ENCODE measurements around the gene SIAH2.

SIAH2 gene

DNA sequence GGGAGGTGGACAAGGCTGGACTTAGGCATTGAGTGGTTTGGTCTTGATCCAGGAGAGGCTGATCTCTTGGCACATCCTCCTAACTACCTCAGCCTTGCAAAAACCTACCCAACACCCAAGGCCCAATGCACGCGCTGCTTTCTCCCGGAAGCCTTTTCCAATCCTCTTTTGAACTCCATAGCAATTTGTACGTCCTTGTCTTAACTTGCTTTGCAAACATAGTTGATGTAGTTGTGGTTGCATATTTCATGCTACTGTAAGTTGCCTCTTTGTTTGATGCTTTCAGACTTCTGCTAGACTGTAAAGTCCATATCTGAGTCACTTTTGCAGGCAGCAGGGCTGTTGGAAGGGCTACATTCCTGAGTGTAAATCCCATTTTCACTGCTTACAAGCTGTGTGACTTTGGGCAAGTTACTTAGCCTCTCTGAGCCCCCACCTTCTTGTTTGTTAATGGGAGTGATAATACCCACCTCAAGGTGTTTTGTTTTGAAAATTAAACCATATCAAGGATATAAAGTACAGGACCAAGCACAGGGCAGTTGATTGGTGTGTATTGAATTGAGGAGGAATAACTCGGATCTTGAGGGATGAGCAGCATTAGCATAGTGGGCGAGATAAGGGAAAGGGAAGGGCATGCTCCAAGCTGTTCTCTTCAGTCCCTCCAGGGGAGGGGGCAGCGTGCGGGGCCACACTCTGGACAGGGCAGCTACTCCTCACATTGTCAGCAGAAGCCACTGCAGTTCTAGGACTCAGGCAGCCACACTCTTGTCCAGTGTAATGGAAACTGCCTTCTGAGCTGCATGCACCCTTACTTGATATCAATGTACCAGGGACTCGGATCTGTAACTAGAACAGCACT, 28.8 kb downstream of the SIAH2 start:
- H3K4me3 ChIP-seq (ENCODE audit: insufficient read depth, low read depth, low read length), result no peak overlapping the region
- 92 to 94% methylated on average over 9 of the region's 9 CpGs for WGBS, 2 experiments

DNA sequence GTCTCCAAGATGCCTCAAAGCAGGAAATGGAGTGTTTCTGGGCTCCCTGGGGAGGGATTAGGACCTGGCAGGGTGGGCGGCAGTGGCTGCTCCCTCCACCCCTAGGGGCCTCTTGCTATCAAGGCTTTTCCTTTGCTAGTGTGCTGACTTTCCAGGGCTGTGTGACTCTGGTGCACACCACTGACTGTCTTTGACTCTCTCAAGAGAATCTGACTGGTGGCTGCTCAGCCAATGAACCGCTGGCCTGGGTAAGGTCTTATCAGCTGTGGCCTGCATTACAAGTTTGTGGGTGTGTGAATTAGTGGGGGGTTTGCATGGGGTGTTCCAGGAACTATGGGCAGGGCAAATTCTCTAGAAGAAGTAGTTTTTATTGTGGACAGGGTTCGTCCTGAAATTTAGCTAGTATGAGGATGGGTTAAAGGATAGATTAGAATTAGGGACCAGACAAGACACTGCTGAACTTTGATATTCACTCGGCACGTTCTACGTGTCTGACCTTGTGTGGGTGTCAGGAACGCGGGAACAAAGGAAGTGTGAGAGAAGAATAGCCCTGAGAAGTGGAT, 29.5 kb downstream of the SIAH2 start:
- no peaks in the 10 kb centered on the region for H3K36me3 ChIP-seq (ENCODE audit: control insufficient read depth, insufficient read depth, low read length)
- no peaks in the 10 kb centered on the region for H3K4me1 ChIP-seq (ENCODE audit: control insufficient read depth, insufficient read depth, low read length)
- H3K27me3 ChIP-seq (ENCODE audit: control insufficient read depth, insufficient read depth, low read length, poor library complexity, severe bottlenecking), result no peaks in the 10 kb centered on the region
- WGBS, 2 experiments, result 81 to 84% methylated on average over 8 of the region's 8 CpGs
- no peaks in the 10 kb centered on the region for H3K9me3 ChIP-seq (ENCODE audit: control insufficient read depth, low read length)
- no peak overlapping the region for H3K4me3 ChIP-seq (ENCODE audit: insufficient read depth, low read depth, low read length)
- H3K27ac ChIP-seq (ENCODE audit: insufficient read depth, low read depth, low read length, poor library complexity, severe bottlenecking), result no peak overlapping the region

More for the DNA sequence above, 28.8 kb downstream of the SIAH2 start:
- no peaks in the 10 kb centered on the region for H3K4me1 ChIP-seq (ENCODE audit: control insufficient read depth, insufficient read depth, low read length)
- no peak overlapping the region for H3K27ac ChIP-seq (ENCODE audit: insufficient read depth, low read depth, low read length, poor library complexity, severe bottlenecking)
- H3K36me3 ChIP-seq (ENCODE audit: control insufficient read depth, insufficient read depth, low read length), result no peaks in the 10 kb centered on the region
- H3K27me3 ChIP-seq (ENCODE audit: control insufficient read depth, insufficient read depth, low read length, poor library complexity, severe bottlenecking), result no peaks in the 10 kb centered on the region
- H3K9me3 ChIP-seq (ENCODE audit: control insufficient read depth, low read length), result no peaks in the 10 kb centered on the region

DNA sequence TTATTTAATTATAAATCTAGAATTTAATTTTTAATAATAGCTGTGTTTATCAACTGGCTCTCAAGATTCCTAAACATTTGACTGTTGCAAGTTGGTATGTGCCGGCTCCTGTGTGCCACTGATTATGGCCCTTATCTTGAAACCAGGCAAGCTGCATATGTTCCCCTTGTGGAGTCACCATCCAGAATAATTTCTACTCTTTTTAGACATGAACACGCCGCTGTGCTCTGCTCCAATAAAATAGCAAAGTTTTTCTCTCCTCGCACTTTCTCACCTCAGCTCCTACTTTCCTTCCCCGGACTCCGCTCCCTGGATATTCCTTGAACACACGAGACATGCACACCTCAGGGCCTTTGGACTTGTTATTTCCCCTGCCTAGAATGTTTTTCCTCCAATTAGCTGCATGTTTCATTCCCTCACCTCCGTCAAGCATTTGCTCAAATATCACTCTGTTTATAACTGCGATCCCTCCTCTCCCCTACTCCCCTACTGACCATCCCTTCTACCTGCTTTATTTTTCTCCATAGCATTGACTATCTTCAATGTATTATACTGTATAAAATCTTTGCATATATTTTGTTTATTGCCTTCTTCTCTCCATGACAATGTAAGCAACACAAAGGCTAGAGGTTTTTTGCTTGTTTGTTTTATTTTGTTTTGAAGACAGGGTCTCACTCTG, 33.1 kb downstream of the SIAH2 start:
- no peaks in the 10 kb centered on the region for H3K36me3 ChIP-seq (ENCODE audit: control insufficient read depth, insufficient read depth, low read length)
- no peaks in the 10 kb centered on the region for H3K4me1 ChIP-seq (ENCODE audit: control insufficient read depth, insufficient read depth, low read length)
- no peak overlapping the region for H3K4me3 ChIP-seq (ENCODE audit: insufficient read depth, low read depth, low read length)
- H3K9me3 ChIP-seq (ENCODE audit: control insufficient read depth, low read length), result no peaks in the 10 kb centered on the region
- H3K27me3 ChIP-seq (ENCODE audit: control insufficient read depth, insufficient read depth, low read length, poor library complexity, severe bottlenecking), result no peaks in the 10 kb centered on the region
- 93 to 95% methylated on average over 9 of the region's 9 CpGs for WGBS, 2 experiments
- no peak overlapping the region for H3K27ac ChIP-seq (ENCODE audit: insufficient read depth, low read depth, low read length, poor library complexity, severe bottlenecking)

DNA sequence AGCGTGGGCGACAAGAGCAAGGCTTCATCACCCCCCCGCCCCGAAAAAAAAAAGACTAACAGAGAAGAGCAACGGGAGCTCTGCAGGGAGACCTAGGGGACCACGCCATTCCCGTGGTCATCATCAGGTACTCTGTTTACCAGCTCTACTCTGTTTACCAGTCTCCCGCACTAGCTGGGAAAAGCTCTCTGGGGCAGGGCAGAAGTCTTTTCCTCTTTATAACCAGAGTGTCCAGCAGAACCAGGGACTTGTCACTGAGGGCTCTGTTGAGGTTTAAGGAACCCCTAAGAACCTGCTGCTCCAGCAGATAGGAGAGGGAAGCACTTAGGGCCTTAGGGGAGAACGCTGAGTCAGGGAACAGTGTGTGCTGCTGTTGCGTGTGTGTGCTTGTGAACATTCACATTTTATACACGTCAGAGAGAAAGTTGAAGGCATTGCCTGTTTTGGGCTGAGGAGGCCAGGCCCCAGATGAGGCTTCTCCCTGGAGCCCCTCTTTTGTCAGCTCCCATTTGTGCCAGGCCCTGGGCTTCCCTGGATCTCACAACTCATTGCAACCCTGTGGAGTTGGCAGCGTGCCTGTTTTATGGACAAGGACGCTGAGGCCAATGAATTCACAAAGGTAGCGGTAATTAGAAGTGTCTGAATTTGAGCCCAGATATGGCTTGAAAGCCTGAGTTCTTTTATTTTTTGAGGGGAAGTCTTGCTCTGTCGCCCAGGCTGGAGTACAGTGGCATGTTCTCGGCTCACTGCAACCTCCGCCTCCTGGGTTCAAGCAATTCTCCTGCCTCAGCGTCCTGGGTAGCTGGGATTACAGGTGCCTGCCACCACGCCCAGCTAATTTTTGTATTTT, 35.1 kb downstream of the SIAH2 start:
- no peak overlapping the region for H3K27ac ChIP-seq (ENCODE audit: insufficient read depth, low read depth, low read length, poor library complexity, severe bottlenecking)
- no peaks in the 10 kb centered on the region for H3K36me3 ChIP-seq (ENCODE audit: control insufficient read depth, insufficient read depth, low read length)
- no peaks in the 10 kb centered on the region for H3K27me3 ChIP-seq (ENCODE audit: control insufficient read depth, insufficient read depth, low read length, poor library complexity, severe bottlenecking)
- no peaks in the 10 kb centered on the region for H3K4me1 ChIP-seq (ENCODE audit: control insufficient read depth, insufficient read depth, low read length)
- H3K4me3 ChIP-seq (ENCODE audit: insufficient read depth, low read depth, low read length), result no peak overlapping the region
- 92% methylated on average over 19 of the region's 19 CpGs for WGBS, 2 experiments
- H3K9me3 ChIP-seq (ENCODE audit: control insufficient read depth, low read length), result no peaks in the 10 kb centered on the region

DNA sequence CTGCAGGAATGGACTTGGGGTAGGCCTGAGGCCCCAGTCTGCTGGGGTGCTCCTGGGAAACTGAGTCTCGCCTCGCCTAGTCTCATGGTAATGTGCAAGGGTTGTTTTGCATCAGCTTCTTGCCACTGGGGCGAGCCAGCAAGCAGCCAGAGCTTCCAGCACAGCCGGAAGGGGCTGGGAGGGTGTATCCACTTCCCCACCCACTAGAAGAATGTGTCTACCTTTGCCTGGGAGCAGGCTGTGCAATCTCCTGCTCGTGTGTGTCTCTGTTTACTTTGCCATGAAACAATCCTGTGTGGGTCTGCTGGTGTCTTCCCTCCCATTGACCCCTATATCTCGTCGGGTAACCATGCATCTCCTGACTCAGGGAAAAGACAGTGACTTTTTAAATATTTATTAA, 37.4 kb downstream of the SIAH2 start:
- Histone ChIP-seq H3K4me1 (ENCODE audit: control insufficient read depth, insufficient read depth, low read length) (no peaks in the 10 kb centered on the region), H3K36me3 (ENCODE audit: control insufficient read depth, insufficient read depth, low read length) (no peaks in the 10 kb centered on the region), H3K27ac (ENCODE audit: insufficient read depth, low read depth, low read length, poor library complexity, severe bottlenecking) (no peak overlapping the region), H3K27me3 (ENCODE audit: control insufficient read depth, insufficient read depth, low read length, poor library complexity, severe bottlenecking) (no peaks in the 10 kb centered on the region), H3K4me3 (ENCODE audit: insufficient read depth, low read depth, low read length) (no peak overlapping the region), H3K9me3 (ENCODE audit: control insufficient read depth, low read length) (no peaks in the 10 kb centered on the region)
- WGBS, 2 experiments, result 87 to 90% methylated on average over 5 of the region's 7 CpGs

DNA sequence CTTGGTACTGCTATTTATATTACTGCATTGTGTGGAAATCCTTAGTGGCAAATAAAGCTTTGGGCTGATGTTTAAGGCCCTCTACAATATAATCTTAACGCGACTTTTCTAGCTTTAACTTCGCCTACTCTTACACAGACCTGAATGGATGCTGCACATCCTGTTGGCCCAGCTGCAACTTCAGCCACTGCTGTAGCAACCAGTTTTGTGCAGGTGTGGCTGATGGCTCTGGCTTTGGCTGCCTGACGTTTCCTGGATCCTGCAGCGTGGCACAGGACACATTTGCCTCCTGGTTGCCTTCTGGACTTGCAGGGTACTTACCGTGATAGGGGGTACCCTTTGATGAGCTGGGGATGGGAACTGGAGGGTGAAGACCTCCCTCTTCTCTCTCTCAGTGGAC, 39.0 kb downstream of the SIAH2 start:
- H3K9me3 ChIP-seq (ENCODE audit: control insufficient read depth, low read length), result no peaks in the 10 kb centered on the region
- H3K4me1 ChIP-seq (ENCODE audit: control insufficient read depth, insufficient read depth, low read length), result no peaks in the 10 kb centered on the region
- no peak overlapping the region for H3K27ac ChIP-seq (ENCODE audit: insufficient read depth, low read depth, low read length, poor library complexity, severe bottlenecking)
- no peak overlapping the region for H3K4me3 ChIP-seq (ENCODE audit: insufficient read depth, low read depth, low read length)
- 92 to 95% methylated on average over 6 of the region's 6 CpGs for WGBS, 2 experiments
- no peaks in the 10 kb centered on the region for H3K27me3 ChIP-seq (ENCODE audit: control insufficient read depth, insufficient read depth, low read length, poor library complexity, severe bottlenecking)
- H3K36me3 ChIP-seq (ENCODE audit: control insufficient read depth, insufficient read depth, low read length), result no peaks in the 10 kb centered on the region

DNA sequence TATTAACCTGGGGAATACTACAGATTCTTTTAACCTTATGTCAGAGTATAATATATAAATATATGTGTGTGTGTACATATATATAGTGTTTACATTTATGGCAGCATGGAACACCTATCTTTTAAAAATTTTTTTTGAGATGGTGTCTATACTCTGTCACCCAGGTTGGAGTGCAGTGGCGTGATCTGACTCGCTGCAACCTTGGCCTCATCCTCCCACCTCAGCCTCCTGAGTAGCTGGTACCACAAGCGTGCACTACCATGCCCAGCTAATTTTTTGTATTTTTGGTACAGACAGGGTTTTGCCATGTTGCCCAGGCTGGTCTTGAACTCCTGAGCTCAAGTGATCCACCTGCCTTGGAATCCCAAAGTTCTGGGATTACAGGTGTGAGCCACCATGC, 40.7 kb downstream of the SIAH2 start:
- no peaks in the 10 kb centered on the region for H3K27me3 ChIP-seq (ENCODE audit: control insufficient read depth, insufficient read depth, low read length, poor library complexity, severe bottlenecking)
- no peaks in the 10 kb centered on the region for H3K4me1 ChIP-seq (ENCODE audit: control insufficient read depth, insufficient read depth, low read length)
- 93 to 95% methylated on average over 3 of the region's 3 CpGs for WGBS, 2 experiments
- H3K4me3 ChIP-seq (ENCODE audit: insufficient read depth, low read depth, low read length), result no peak overlapping the region
- H3K36me3 ChIP-seq (ENCODE audit: control insufficient read depth, insufficient read depth, low read length), result no peaks in the 10 kb centered on the region
- H3K27ac ChIP-seq (ENCODE audit: insufficient read depth, low read depth, low read length, poor library complexity, severe bottlenecking), result no peak overlapping the region
- H3K9me3 ChIP-seq (ENCODE audit: control insufficient read depth, low read length), result no peaks in the 10 kb centered on the region

DNA sequence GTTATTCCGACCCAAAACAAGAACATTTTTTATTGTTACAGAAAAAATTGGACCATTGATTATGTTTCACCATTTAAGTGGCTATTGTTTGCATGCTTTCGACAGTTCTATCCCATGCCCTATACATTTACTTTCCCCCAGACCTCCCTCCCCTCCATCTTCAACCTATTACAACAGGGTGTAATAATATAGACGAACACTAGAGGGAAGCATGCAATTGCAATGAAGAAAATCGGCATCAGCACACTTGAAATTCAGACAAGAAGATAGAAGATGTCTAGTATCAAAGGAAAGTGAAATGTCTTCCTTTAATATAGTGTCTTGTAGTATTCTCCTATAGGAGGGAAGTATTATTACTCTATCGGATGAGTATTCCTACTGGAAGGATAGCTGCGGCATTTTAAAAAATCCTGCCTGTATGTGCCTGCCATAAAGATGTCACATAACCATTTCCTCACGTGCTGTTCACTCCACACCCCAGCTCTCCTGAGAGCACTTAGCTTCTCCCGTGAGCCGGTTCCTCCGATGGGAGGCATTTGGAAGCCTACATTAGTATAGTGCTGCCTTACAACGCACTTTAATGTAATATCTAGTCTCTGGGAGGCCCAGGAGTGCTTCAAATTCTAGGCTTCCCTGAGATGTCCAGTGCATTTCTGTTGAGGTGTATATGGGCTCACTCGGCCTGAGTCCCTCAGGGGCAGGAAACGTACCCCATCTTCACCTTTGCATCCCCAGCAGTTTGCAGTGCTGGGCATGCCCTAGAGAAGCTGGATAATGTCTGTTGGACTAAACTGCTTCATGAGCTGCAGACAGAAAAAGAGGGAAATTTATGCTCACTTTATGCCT, 41.5 kb downstream of the SIAH2 start:
- no peak overlapping the region for H3K27ac ChIP-seq (ENCODE audit: insufficient read depth, low read depth, low read length, poor library complexity, severe bottlenecking)
- 50 to 53% methylated on average over 13 of the region's 13 CpGs for WGBS, 2 experiments

DNA sequence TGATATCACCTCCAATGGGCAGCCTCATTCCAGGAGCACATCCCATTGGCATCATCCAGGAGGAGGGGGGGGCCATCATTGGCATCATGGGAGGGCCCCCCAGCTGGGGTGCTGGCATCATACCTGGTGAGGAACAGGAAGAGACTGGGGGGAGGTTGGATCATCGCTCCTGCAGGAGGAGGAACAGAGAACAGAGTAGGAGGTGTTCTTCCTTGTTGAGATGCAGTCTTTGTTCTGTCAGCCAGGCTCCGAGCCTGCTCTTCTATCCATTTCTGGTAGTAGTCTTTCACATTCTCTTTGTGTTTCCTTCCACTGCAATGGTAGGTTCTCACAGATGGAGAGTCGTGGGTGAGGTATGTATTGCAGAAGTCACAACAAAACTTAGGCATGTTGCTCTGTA, 42.5 kb downstream of the SIAH2 start:
- H3K27me3 ChIP-seq (ENCODE audit: control insufficient read depth, insufficient read depth, low read length, poor library complexity, severe bottlenecking), result no peaks in the 10 kb centered on the region
- H3K9me3 ChIP-seq (ENCODE audit: control insufficient read depth, low read length), result no peaks in the 10 kb centered on the region
- H3K36me3 ChIP-seq (ENCODE audit: control insufficient read depth, insufficient read depth, low read length), result no peaks in the 10 kb centered on the region
- no peak overlapping the region for H3K27ac ChIP-seq (ENCODE audit: insufficient read depth, low read depth, low read length, poor library complexity, severe bottlenecking)
- WGBS, 2 experiments, result 83 to 85% methylated on average over 3 of the region's 3 CpGs
- no peak overlapping the region for H3K4me3 ChIP-seq (ENCODE audit: insufficient read depth, low read depth, low read length)
- no peaks in the 10 kb centered on the region for H3K4me1 ChIP-seq (ENCODE audit: control insufficient read depth, insufficient read depth, low read length)

More for the DNA sequence above, 41.5 kb downstream of the SIAH2 start:
- no peaks in the 10 kb centered on the region for H3K4me1 ChIP-seq (ENCODE audit: control insufficient read depth, insufficient read depth, low read length)
- H3K27me3 ChIP-seq (ENCODE audit: control insufficient read depth, insufficient read depth, low read length, poor library complexity, severe bottlenecking), result no peaks in the 10 kb centered on the region
- H3K36me3 ChIP-seq (ENCODE audit: control insufficient read depth, insufficient read depth, low read length), result no peaks in the 10 kb centered on the region
- H3K4me3 ChIP-seq (ENCODE audit: insufficient read depth, low read depth, low read length), result no peak overlapping the region
- no peaks in the 10 kb centered on the region for H3K9me3 ChIP-seq (ENCODE audit: control insufficient read depth, low read length)
